WTC11 (cell line): ENCODE measurements around the gene KNG1. TPM values are rescaled to one million over a fixed set of nuclear protein-coding genes. Genes with fewer than 3 reads are reported as not detected.

ENCODE experiments used
- AFF4 ChIP-seq: sonication (generic); formaldehyde crosslinking; IDR thresholded peaks from 2 replicates; pipeline ENCODE4 v1.8.1; 2023; ENCODE audit warnings: mild to moderate bottlenecking, missing genetic modification reagents, borderline replicate concordance
- ARID4B ChIP-seq: sonication (generic); formaldehyde crosslinking; IDR thresholded peaks from 2 replicates; pipeline ENCODE4 v1.8.0; 2023; ENCODE audit warnings: missing genetic modification reagents, mild to moderate bottlenecking, borderline replicate concordance
- ATF1 ChIP-seq: sonication (generic); formaldehyde crosslinking; IDR thresholded peaks from 2 replicates; pipeline ENCODE4 v1.8.1; 2023; ENCODE audit warnings: mild to moderate bottlenecking, moderate library complexity, missing genetic modification reagents
- E2F4 ChIP-seq: sonication (generic); formaldehyde crosslinking; IDR thresholded peaks from 2 replicates; pipeline ENCODE4 v1.8.1; 2022; ENCODE audit warnings: low read depth, mild to moderate bottlenecking, moderate library complexity, missing genetic modification reagents, borderline replicate concordance
- ERG ChIP-seq: fragments of 250-450 bp; sonication (Bioruptor Pico); IDR thresholded peaks from 2 replicates; pipeline ENCODE4 v1.8.0; 2021; ENCODE audit warnings: mild to moderate bottlenecking
- ESRRA ChIP-seq: sonication (generic); formaldehyde crosslinking; IDR thresholded peaks from 2 replicates; pipeline ENCODE4 v1.8.1; 2022; ENCODE audit warnings: mild to moderate bottlenecking, missing genetic modification reagents, borderline replicate concordance
- GABPB1 ChIP-seq: sonication (generic); formaldehyde crosslinking; IDR thresholded peaks from 2 replicates; pipeline ENCODE4 v1.8.1; 2023; ENCODE audit warnings: mild to moderate bottlenecking, missing genetic modification reagents
- HMGA2 ChIP-seq: fragments of 250-450 bp; sonication (Bioruptor Pico); IDR thresholded peaks from 2 replicates; pipeline ENCODE4 v1.4.0; 2021; ENCODE audit warnings: mild to moderate bottlenecking, moderate library complexity
- IRF1 ChIP-seq: sonication (generic); formaldehyde crosslinking; IDR thresholded peaks from 2 replicates; pipeline ENCODE4 v1.8.0; 2023; ENCODE audit warnings: missing genetic modification reagents
- KAT7 ChIP-seq: sonication (generic); formaldehyde crosslinking; IDR thresholded peaks from 2 replicates; pipeline ENCODE4 v1.8.1; 2023; ENCODE audit warnings: missing genetic modification reagents, mild to moderate bottlenecking, borderline replicate concordance
- NFATC4 ChIP-seq: fragments of 250-450 bp; sonication (Bioruptor Pico); IDR thresholded peaks from 2 replicates; pipeline ENCODE4 v1.9.0; 2021; ENCODE audit warnings: mild to moderate bottlenecking
- PREB ChIP-seq: sonication (generic); formaldehyde crosslinking; IDR thresholded peaks from 2 replicates; pipeline ENCODE4 v1.8.1; 2022; ENCODE audit warnings: mild to moderate bottlenecking, missing genetic modification reagents, moderate library complexity, borderline replicate concordance
- PRRX2 ChIP-seq: fragments of 250-450 bp; sonication (Bioruptor Pico); IDR thresholded peaks from 2 replicates; pipeline ENCODE4 v1.8.0; 2021; ENCODE audit warnings: mild to moderate bottlenecking
- SOX15 ChIP-seq: fragments of 250-450 bp; sonication (Bioruptor Pico); IDR thresholded peaks from 2 replicates; pipeline ENCODE4 v1.9.0; 2021; ENCODE audit warnings: mild to moderate bottlenecking
- USF1 ChIP-seq: sonication (generic); formaldehyde crosslinking; IDR thresholded peaks from 2 replicates; pipeline ENCODE4 v1.8.0; 2022; ENCODE audit warnings: mild to moderate bottlenecking, missing genetic modification reagents
- ZMAT4 ChIP-seq: fragments of 250-450 bp; sonication (Bioruptor Pico); IDR thresholded peaks from 2 replicates; pipeline ENCODE4 v1.9.0; 2021; ENCODE audit warnings: mild to moderate bottlenecking
- ZNF232 ChIP-seq: sonication (generic); formaldehyde crosslinking; IDR thresholded peaks from 2 replicates; pipeline ENCODE4 v1.8.0; 2022; ENCODE audit warnings: mild to moderate bottlenecking, missing genetic modification reagents
- ZNF317 ChIP-seq: sonication (generic); formaldehyde crosslinking; IDR thresholded peaks from 2 replicates; pipeline ENCODE4 v1.8.1; 2023; ENCODE audit warnings: low read depth, mild to moderate bottlenecking, moderate library complexity, missing genetic modification reagents, borderline replicate concordance
- ZNF396 ChIP-seq: fragments of 250-450 bp; sonication (Bioruptor Pico); IDR thresholded peaks from 2 replicates; pipeline ENCODE4 v1.8.0; 2021; ENCODE audit warnings: mild to moderate bottlenecking, moderate library complexity, borderline replicate concordance
- ZNF416 ChIP-seq: fragments of 250-450 bp; sonication (Bioruptor Pico); IDR thresholded peaks from 2 replicates; pipeline ENCODE4 v1.9.0; 2021; ENCODE audit warnings: mild to moderate bottlenecking, inconsistent platforms
- ZNF425 ChIP-seq: fragments of 250-450 bp; sonication (Bioruptor Pico); conservative IDR thresholded peaks from 2 replicates; pipeline ENCODE4 v1.9.0; 2021; ENCODE audit warnings: mild to moderate bottlenecking
- total RNA-seq: library from RNA; stranded (reverse); gene quantifications from 3 replicates; pipeline ENCODE4 v1.2.3, GENCODE V29; 2021

The KNG1 gene
- total RNA-seq, 1 experiment from 2014 or later = 0.13 TPM

- TF ChIP-seq ZNF425 (CRISPR knock-in tag) = peak; percentile 99
- no peak for TF ChIP-seq E2F4 (CRISPR knock-in tag)
- peak; percentile 99 for TF ChIP-seq PRRX2 (CRISPR knock-in tag)
- TF ChIP-seq HMGA2 = no peak
- TF ChIP-seq GABPB1 (CRISPR knock-in tag) = no peak
- peak; percentile 98 for TF ChIP-seq NFATC4 (CRISPR knock-in tag)
- TF ChIP-seq USF1 (CRISPR knock-in tag) = peak; percentile 49; the same call in 1 of the 2 replicates
- peak; percentile 19; the same call in 1 of the 2 replicates for TF ChIP-seq IRF1
- TF ChIP-seq ATF1 (CRISPR knock-in tag) = peak; percentile 88; the same call in 1 of the 2 replicates
- peak; percentile 62; the same call in 1 of the 2 replicates for TF ChIP-seq ZNF232 (CRISPR knock-in tag)
- peak; percentile 62; the same call in 1 of the 2 replicates for TF ChIP-seq ESRRA (CRISPR knock-in tag)
- peak; percentile 79; the same call in 1 of the 2 replicates for TF ChIP-seq ZMAT4 (CRISPR knock-in tag)
- peak; percentile 97 for TF ChIP-seq ERG (CRISPR knock-in tag)
- no peak for TF ChIP-seq ARID4B (CRISPR knock-in tag)
- TF ChIP-seq KAT7 (CRISPR knock-in tag) = 0 out of 2 replicates have a peak, but pooled peaks have one; percentile 51
- no peak for TF ChIP-seq ZNF396 (CRISPR knock-in tag)
- no peak for TF ChIP-seq SOX15 (CRISPR knock-in tag)
- TF ChIP-seq ZNF317 (CRISPR knock-in tag) = 0 out of 2 replicates have a peak, but pooled peaks have one; percentile 2
- TF ChIP-seq AFF4 (CRISPR knock-in tag) = no peak
- TF ChIP-seq PREB (CRISPR knock-in tag) = 0 out of 2 replicates have a peak, but pooled peaks have one; percentile 22
- TF ChIP-seq ZNF416 (CRISPR knock-in tag) = peak; percentile 96
Measured at GRCh38 chr3:186790261-186790981, 73.3 kb downstream of the KNG1 start (continued).
